ENCODE results near the gene IRS2.

Gene IRS2

DNA sequence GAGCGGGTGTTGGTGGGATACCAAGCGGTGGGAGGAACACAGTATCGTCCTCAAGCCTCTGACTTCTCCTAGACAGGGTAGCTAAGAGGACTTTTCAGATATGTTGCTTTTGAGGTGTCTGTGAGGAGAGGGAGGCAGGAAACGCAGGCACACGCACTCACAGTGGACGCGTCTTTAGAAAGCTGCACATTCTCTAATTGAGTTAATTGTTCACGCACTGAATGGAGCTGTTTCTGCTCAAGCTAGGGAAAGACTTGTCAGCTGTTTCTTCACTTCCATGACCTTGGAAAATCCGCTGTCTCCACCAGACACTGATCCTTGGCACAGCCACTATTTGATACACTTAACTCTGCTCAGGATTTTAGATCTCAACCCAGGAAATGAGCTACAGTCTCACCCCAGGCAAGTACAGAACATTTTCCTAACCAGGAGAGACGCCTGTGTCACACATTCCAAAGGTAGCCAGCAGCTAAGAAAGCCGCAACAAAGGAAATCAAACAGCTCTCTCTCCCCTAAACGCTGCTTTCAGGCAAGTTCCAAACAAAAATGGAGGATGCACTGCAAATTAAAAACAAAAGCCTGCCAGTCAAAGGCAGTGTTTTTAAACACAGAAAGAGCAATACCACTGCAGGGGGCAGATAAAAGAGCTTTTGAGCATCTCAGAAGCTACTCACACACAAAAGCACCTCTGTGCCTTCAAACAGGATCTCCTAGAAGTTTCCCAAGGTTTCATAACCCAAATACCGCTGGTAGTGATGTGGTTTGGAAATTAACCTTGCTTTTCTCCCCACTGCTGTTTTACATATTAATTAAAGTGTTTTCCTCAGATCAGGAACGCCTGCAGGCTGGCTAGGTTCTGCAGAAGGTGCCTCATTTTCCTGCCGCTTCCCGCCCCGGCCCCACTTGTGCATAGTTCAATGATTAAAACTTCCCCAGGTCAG lies 57.3 kb downstream of the IRS2 start:
- no peak for DNase-seq (ENCODE audit: low read depth)

GRCh38 chr13:109728061-109728460 lies 58.3 kb downstream of the IRS2 start:
- no peak for DNase-seq (ENCODE audit: low read depth)

- no peak for DNase-seq (ENCODE audit: low read depth)
These were observed 59.1 kb downstream of the IRS2 start for GRCh38 chr13:109727251-109727650.

- no peak for DNase-seq (ENCODE audit: low read depth)
These were observed 60.3 kb downstream of the IRS2 start for GRCh38 chr13:109725995-109726637.

DNA sequence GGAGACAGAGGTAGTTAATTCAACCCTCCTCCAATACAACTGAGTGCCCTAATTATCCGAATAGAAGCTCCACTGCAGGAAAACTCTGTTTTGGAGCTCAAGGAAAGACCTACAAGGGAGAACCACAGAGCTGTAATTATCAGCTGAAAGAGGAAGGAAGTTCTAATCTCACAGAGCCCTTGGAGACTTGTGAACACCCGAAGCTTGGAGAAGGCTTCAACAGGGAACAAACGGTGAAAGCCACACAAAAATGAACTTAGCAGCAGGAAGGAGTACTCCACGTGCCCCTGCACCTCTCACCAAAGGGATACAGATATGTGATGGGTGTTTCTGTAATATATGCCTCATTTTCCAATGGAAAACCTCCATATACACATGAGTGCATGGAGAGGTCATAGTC lies 61.1 kb downstream of the IRS2 start:
- no peak for DNase-seq (ENCODE audit: low read depth)

DNA sequence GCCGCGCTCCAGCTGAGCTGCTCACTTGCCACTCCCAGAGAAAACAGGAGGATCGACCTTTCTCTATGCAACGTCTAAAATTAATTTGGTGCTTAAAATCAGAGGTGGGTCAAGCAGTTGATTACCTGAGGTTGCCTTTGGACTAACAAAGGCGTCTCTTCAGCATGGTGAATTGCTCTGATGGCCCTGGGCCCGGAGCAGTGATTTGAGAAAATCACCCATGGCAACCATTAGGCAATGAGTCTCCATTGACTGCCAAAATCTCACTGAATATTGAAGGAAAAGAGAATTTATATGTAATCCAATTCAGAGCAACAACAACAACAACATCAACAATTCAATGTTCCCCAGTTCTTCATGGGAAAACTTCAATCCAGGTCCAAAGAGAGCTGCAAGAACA lies 61.8 kb downstream of the IRS2 start:
- DNase-seq (ENCODE audit: low read depth): no peak

GRCh38 chr13:109723046-109723445 lies 63.3 kb downstream of the IRS2 start:
- no peak for DNase-seq (ENCODE audit: low read depth)

DNA sequence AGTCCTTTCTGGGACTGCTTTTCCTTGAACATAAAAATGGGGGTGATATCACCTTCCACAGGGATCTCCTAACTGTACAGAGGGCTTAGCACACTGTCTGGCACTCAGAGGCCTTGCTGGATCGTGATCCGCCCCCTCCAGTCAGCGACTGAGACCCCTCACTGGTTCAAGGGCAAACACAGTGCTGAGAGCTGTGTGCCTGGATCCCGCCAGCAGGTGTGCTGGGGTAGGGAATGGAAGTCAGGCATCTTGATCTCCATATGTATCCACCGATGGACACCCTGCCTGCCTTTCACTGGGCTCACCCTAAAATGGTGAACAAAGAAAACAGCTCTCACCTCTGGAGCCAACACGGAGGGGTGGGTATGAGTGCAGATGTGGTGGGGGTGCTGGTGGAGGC lies 64.3 kb downstream of the IRS2 start:
- DNase-seq (ENCODE audit: low read depth): no peak

GRCh38 chr13:109720758-109721184 lies 65.6 kb downstream of the IRS2 start:
- DNase-seq (ENCODE audit: low read depth): no peak

- no peak for DNase-seq (ENCODE audit: low read depth)
These were observed 66.3 kb downstream of the IRS2 start for GRCh38 chr13:109719962-109720646.

- DNase-seq (ENCODE audit: low read depth): no peak
These were observed 67.7 kb downstream of the IRS2 start for GRCh38 chr13:109718726-109719125.

DNA sequence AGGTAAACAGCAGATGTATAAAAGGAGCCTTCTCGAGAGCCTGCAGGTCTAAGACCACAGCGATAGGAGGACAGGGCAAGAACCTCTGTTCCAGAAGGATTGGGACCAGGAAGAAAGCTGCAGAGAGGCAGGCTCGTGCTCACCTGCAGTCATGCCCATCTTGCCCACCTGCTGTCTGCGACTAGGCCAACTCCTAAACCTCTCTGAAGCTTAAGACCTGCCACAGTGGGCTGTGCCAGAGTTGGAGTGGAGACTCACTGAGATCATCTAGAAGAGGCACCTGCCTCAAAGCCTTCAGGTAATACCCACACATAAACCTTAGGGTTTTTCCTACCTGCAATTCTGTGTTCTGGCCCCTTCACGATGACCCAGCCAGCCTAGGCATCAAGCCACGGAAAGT lies 68.7 kb downstream of the IRS2 start:
- DNase-seq (ENCODE audit: low read depth): no peak

GRCh38 chr13:109715902-109716301 lies 70.5 kb downstream of the IRS2 start:
- no peak for DNase-seq (ENCODE audit: low read depth)

- DNase-seq (ENCODE audit: low read depth): no peak
These were observed 72.7 kb downstream of the IRS2 start for GRCh38 chr13:109713681-109714080.

DNA sequence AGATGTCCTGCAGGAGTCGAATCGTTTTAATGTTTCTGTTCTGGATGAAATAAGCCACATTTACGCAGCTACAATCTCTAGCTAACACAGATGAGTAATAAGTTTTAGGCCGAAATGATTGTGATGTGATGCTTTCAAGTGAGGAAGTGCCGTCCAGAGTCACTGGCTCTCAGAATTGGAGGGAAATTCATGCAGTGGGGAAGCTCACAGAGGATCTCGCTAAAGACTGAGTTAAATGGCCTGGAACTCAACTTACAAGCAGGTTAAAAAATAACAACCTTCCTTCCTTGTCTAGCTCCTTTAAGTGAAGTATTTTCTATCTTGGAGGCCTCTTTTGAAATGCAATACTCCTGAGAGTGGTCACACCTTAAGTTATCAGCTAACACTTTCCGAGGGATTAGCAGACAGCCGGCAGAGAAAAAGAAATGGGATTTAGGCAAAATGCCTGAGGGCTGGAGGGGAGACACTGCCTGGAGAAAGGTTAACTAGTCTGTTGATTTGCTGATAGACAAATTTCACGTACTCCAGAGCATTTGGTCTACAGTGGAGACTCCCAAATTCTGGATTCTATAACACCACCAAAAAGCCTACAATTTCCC lies 74.2 kb downstream of the IRS2 start:
- no peak for DNase-seq (ENCODE audit: low read depth)

DNA sequence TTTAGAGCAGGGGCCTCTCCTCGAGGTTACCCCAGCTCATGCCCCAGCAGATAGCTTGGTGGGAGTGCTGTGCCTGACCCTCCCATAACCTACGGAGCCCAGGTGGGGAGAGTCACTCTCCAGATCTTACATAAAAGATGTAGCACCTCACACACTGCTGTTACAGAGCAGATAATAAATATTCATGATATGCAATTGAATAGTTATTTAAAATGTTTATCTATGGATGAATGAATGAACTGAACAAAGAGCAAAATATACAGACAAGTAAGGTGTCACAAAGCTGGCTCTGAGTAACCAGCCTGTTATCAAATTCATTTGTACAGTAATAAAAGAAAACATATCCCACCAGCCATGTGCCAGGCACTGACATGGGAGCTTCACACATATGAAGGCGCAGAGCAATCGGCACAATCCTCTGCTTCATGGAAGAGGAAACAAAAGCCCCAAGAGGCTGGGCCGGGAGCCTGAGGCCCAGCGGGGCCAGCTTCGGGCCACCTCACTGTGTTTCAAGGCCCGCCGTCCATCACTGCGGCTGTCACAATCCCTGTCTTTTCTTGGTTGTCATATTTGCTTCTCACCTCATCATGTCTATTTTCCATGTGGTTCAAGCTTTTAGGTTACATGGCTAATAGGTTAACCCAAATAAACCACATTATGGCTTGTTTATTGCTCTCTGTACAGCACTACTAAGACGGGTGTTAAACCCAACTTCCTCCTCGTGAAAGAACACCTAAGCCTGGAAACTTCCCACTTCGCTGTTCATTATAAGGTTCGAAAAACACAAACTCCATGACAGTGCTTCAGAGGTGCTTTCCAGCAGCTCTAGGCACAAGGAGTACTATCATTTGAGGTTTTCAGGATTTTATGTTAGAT lies 78.4 kb downstream of the IRS2 start:
- DNase-seq (ENCODE audit: low read depth): no peak

GRCh38 chr13:109707044-109707741 lies 79.2 kb downstream of the IRS2 start:
- DNase-seq (ENCODE audit: low read depth): no peak

- DNase-seq (ENCODE audit: low read depth): no peak
These were observed 80.2 kb downstream of the IRS2 start for GRCh38 chr13:109706015-109706715.

- no peak for DNase-seq (ENCODE audit: low read depth)
These were observed 81.4 kb downstream of the IRS2 start for GRCh38 chr13:109704771-109705635.
